Measurements from ENCODE around the gene AGL. TPM values are rescaled to one million over a fixed set of nuclear protein-coding genes. Genes with fewer than 3 reads are reported as not detected.

The AGL gene
- total and polyA plus RNA-seq, 2 of the 8 experiments (the other 6 are each of a cell fraction or from before 2014, with no cell fraction given), result 2.7 to 19.2 TPM

DNA sequence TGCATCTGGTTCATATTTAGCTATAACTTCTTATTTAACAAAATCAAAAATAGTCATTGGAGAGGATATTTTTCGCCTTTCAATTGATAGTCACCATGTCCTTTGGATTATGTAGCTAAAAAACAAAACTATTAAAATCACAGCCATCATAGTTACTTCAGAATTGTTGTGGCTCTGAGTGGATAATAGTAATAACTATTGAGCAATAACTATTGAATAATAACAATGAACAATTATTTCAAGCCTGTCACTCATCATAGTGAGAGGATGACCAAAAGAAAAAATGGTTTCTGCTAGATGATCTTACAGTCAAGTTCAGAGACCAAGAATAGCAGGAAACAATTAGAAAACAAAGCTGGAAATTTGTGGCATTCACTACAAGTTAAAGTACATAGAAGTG lies 38.4 kb upstream of the AGL start:
- no peak for FAIRE-seq
- TF ChIP-seq, protein P1, sequence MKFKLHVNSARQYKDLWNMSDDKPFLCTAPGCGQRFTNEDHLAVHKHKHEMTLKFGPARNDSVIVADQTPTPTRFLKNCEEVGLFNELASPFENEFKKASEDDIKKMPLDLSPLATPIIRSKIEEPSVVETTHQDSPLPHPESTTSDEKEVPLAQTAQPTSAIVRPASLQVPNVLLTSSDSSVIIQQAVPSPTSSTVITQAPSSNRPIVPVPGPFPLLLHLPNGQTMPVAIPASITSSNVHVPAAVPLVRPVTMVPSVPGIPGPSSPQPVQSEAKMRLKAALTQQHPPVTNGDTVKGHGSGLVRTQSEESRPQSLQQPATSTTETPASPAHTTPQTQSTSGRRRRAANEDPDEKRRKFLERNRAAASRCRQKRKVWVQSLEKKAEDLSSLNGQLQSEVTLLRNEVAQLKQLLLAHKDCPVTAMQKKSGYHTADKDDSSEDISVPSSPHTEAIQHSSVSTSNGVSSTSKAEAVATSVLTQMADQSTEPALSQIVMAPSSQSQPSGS (IDR thresholded peaks at IDR 0.05; ENCODE audit: low read length), result no peak
- TF ChIP-seq, protein P2, sequence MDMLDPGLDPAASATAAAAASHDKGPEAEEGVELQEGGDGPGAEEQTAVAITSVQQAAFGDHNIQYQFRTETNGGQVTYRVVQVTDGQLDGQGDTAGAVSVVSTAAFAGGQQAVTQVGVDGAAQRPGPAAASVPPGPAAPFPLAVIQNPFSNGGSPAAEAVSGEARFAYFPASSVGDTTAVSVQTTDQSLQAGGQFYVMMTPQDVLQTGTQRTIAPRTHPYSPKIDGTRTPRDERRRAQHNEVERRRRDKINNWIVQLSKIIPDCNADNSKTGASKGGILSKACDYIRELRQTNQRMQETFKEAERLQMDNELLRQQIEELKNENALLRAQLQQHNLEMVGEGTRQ (IDR thresholded peaks at IDR 0.05; ENCODE audit: low read length), result no peak
- no peak for TF ChIP-seq SIX5 (IDR thresholded peaks at IDR 0.05; ENCODE audit: low read depth, low read length)
- TF ChIP-seq SRF (IDR thresholded peaks at IDR 0.05; ENCODE audit: low read depth, low read length), result no peak
- TF ChIP-seq HDAC2 (IDR thresholded peaks at IDR 0.05; ENCODE audit: borderline replicate concordance in 1 of 2, low read depth in 2 of 2, low read length in 2 of 2), result no peak
- no peak for TF ChIP-seq RXRA (IDR thresholded peaks at IDR 0.05; ENCODE audit: insufficient read depth, low read depth, low read length)
- TF ChIP-seq BRCA1 (IDR thresholded peaks at IDR 0.05; ENCODE audit: low read depth, low read length), result no peak
- no peak for TF ChIP-seq KDM5A (IDR thresholded peaks at IDR 0.05; ENCODE audit: low read length)
- TF ChIP-seq JUN (IDR thresholded peaks at IDR 0.05; ENCODE audit: low read depth, low read length), result no peak

More for the DNA sequence above, 38.4 kb upstream of the AGL start:
- no peaks in the 10 kb centered on the region for H3K27me3 ChIP-seq (replicated peaks in 1 of 4; ENCODE audit: control insufficient read depth in 3 of 4, extremely low read depth in 1 of 4, insufficient read depth in 3 of 4, low read length in 3 of 4)
- no peak overlapping the region for H2AK5ac ChIP-seq (ENCODE audit: low read depth, low read length)
- no peak overlapping the region for H3K4me3 ChIP-seq (ENCODE audit: extremely low read depth in 1 of 4, insufficient read depth in 2 of 4, low read depth in 3 of 4, low read length in 4 of 4)
- no peak overlapping the region for H2BK20ac ChIP-seq (ENCODE audit: low read length)
- no peak overlapping the region for H2BK5ac ChIP-seq (ENCODE audit: low read depth, low read length)
- no peak overlapping the region for H2BK12ac ChIP-seq (ENCODE audit: low read depth, low read length)
- CTCF ChIA-PET (ENCODE audit: partially characterized antibody), result interaction anchor here (0.6 to 1.5 kb wide), 4 partner anchors 9 to 222 kb away, joined by 3 to 4 read pairs (median 3); no protein-coding TSS in a partner anchor
- H3K4me2 ChIP-seq (ENCODE audit: insufficient read depth in 1 of 2, low read depth in 2 of 2, low read length in 2 of 2), result no peak overlapping the region
- H3K9me3 ChIP-seq (ENCODE audit: insufficient read depth in 2 of 2, low read depth in 1 of 2, low read length in 1 of 2), result no peaks in the 10 kb centered on the region
- H3K27ac ChIP-seq (ENCODE audit: low read depth, low read length), result no peak overlapping the region
- no peak overlapping the region for H4K5ac ChIP-seq (ENCODE audit: insufficient read length, low read depth, low read length)
- no peaks in the 10 kb centered on the region for H3K36me3 ChIP-seq (ENCODE audit: control insufficient read depth in 2 of 4, insufficient read depth in 4 of 4, low read length in 3 of 4)
- H3K4me1 ChIP-seq (replicated peaks in 1 of 4; ENCODE audit: control insufficient read depth in 3 of 4, insufficient read depth in 4 of 4, low read length in 3 of 4), result peaks cover 0 to 2% (median 0%) of the 10 kb centered on the region in 4 experiments; a peak in 1 of 7 replicates
- H3K18ac ChIP-seq (ENCODE audit: extremely low read depth, low read length), result no peak overlapping the region
- POLR2A ChIA-PET (ENCODE audit: partially characterized antibody), result no interaction called here
- no peak overlapping the region for H3K56ac ChIP-seq (replicated peaks; ENCODE audit: insufficient read length, low read depth, low read length)
- no peaks in the 10 kb centered on the region for H3K79me1 ChIP-seq (ENCODE audit: low read depth, low read length)
- H3K23ac ChIP-seq (ENCODE audit: insufficient read length), result no peak overlapping the region
- no peak overlapping the region for H3K9ac ChIP-seq (replicated peaks in 1 of 4; ENCODE audit: extremely low read depth in 1 of 4, low read depth in 3 of 4, low read length in 3 of 4)
- H3K14ac ChIP-seq (ENCODE audit: insufficient read length), result no peak overlapping the region
- DNase-seq (ENCODE audit: low read depth in 1 of 2, low spot score in 2 of 2), result no peak
- H4K20me1 ChIP-seq (replicated peaks in 1 of 2; ENCODE audit: control insufficient read depth in 1 of 2, insufficient read depth in 2 of 2, low read length in 2 of 2), result no peaks in the 10 kb centered on the region
- H4K91ac ChIP-seq (replicated peaks; ENCODE audit: insufficient read length, low read length), result no peak overlapping the region
- H3K4ac ChIP-seq (replicated peaks; ENCODE audit: insufficient read length, low read depth, low read length), result no peak overlapping the region
- no peak overlapping the region for H2AFZ ChIP-seq (ENCODE audit: low read length)
- H3K23me2 ChIP-seq (ENCODE audit: low read depth, low read length), result no peaks in the 10 kb centered on the region
- H4K8ac ChIP-seq (ENCODE audit: extremely low read depth, insufficient read depth, low read length), result no peak overlapping the region
- no peaks in the 10 kb centered on the region for H3K79me2 ChIP-seq (ENCODE audit: control insufficient read depth in 1 of 2, insufficient read depth in 2 of 2, low read length in 2 of 2)
- no peak overlapping the region for H2BK15ac ChIP-seq (ENCODE audit: low read length)
- no peak overlapping the region for H2BK120ac ChIP-seq (replicated peaks; ENCODE audit: low read depth, low read length)
- 92% methylated on average over 1 of the region's 1 CpG; no CpG with 5 or more reads in 1 of the 2 experiments for WGBS, 2 experiments (ENCODE audit: extremely low coverage in 1 of 2, insufficient coverage in 1 of 2, insufficient read length in 1 of 2, insufficient replicate concordance in 2 of 2, low coverage in 1 of 2, low lambda C conversion rate in 2 of 2, missing lambda C conversion rate in 1 of 2)
